SK-N-SH (cell line): ENCODE measurements around the gene CFAP52. TPM values are rescaled to one million over a fixed set of nuclear protein-coding genes. Genes with fewer than 3 reads are reported as not detected.

Experiments
- CTCF ChIA-PET: fragments of 300-600, 350-600 bp; formaldehyde crosslinking; extraction: SDS; loops from one replicate; lab custom pipeline; 2021; lab: Yijun Ruan, JAX
- POLR2A ChIA-PET: fragments of 350-600 bp; sonication (Branson Sonifier 250); formaldehyde crosslinking; extraction: SDS; loops from one replicate; lab custom pipeline; 2020; ENCODE audit warnings: antibody characterized with exemption, inconsistent platforms; lab: Yijun Ruan, JAX
- DNase-seq: peaks from one replicate; pipeline ENCODE4 v3.0.0; 2012
- H2AFZ ChIP-seq: fragments of 200-600 bp; sonication (generic); 2 replicates; pipeline ENCODE4 v1.8.1; 2016; ENCODE audit warnings: antibody characterized with exemption, mild to moderate bottlenecking, low read depth
- H3F3A ChIP-seq: fragments of 200-600 bp; sonication (generic); replicated peaks from 2 replicates; pipeline ENCODE3; 2016; ENCODE audit warnings: antibody characterized with exemption, mild to moderate bottlenecking; ENCODE audit not compliant: insufficient read depth
- H3K27ac ChIP-seq, 2 experiments: fragments of 200-500 bp in 1 of 2; fragments of 200-600 bp in 1 of 2; sonication (Bioruptor generic) in 1 of 2; sonication (generic), shearing (Covaris generic) in 1 of 2; 2 replicates each; pipeline versions ENCODE4 v1.5.1 to v1.6.1; 2014 to 2016; ENCODE audit warnings: low read depth in 2 of 2, inconsistent platforms in 1 of 2, low read length in 1 of 2, mild to moderate bottlenecking in 1 of 2, mixed read lengths in 1 of 2
- H3K27me3 ChIP-seq: fragments of 200-600 bp; sonication (generic), shearing (Covaris generic); 2 replicates; pipeline ENCODE4 v1.6.1; 2016; ENCODE audit warnings: mixed run types; ENCODE audit not compliant: insufficient read depth
- H3K36me3 ChIP-seq, 2 experiments: fragments of 200-500 bp in 1 of 2; fragments of 200-600 bp in 1 of 2; sonication (Bioruptor generic) in 1 of 2; sonication (generic) in 1 of 2; replicated peaks in 1 of 2; 2 replicates each; pipeline versions ENCODE3 to v1.5.1; 2014 to 2016; ENCODE audit warnings: low read length in 1 of 2, mild to moderate bottlenecking in 1 of 2; ENCODE audit not compliant: insufficient read depth in 2 of 2, control insufficient read depth in 1 of 2
- H3K4me1 ChIP-seq, 2 experiments: fragments of 200-500 bp in 1 of 2; fragments of 200-600 bp in 1 of 2; sonication (Bioruptor generic) in 1 of 2; sonication (generic), shearing (Covaris generic) in 1 of 2; 2 replicates each; pipeline versions ENCODE4 v1.5.1 to v1.6.1; 2014 to 2016; ENCODE audit warnings: low read depth in 1 of 2, low read length in 1 of 2, mixed run types in 1 of 2; ENCODE audit not compliant: insufficient read depth in 2 of 2, control insufficient read depth in 1 of 2
- H3K4me2 ChIP-seq: fragments of 200-600 bp; sonication (generic), shearing (Covaris generic); 2 replicates; pipeline ENCODE4 v1.6.1; 2017; ENCODE audit warnings: mixed run types
- H3K4me3 ChIP-seq, 2 experiments: fragments of 200-500 bp in 1 of 2; fragments of 200-600 bp in 1 of 2; sonication (Bioruptor generic) in 1 of 2; sonication (generic), shearing (Covaris generic) in 1 of 2; 2 replicates each; pipeline versions ENCODE4 v1.5.1 to v1.8.1; 2014 to 2016; ENCODE audit warnings: low read depth in 2 of 2, inconsistent platforms in 1 of 2, low read length in 1 of 2, mild to moderate bottlenecking in 1 of 2, mixed read lengths in 1 of 2, moderate library complexity in 1 of 2
- H3K79me2 ChIP-seq: fragments of 200-600 bp; sonication (generic); 2 replicates; pipeline ENCODE4 v1.8.1; 2017; ENCODE audit warnings: mild to moderate bottlenecking; ENCODE audit not compliant: insufficient read depth
- H3K9ac ChIP-seq: fragments of 200-600 bp; sonication (generic); 2 replicates; pipeline ENCODE4 v1.6.1; 2017; ENCODE audit warnings: mixed run types
- H3K9me2 ChIP-seq: fragments of 200-600 bp; sonication (generic); 2 replicates; pipeline ENCODE4 v1.6.1; 2017; ENCODE audit warnings: mixed run types
- H3K9me3 ChIP-seq: fragments of 200-600 bp; sonication (generic); 2 replicates; pipeline ENCODE4 v1.6.1; 2017; ENCODE audit warnings: mixed run types, mild to moderate bottlenecking, moderate library complexity
- H4K20me1 ChIP-seq: fragments of 200-600 bp; sonication (generic); 2 replicates; pipeline ENCODE4 v1.6.1; 2017; ENCODE audit warnings: mild to moderate bottlenecking, mixed run types; ENCODE audit not compliant: insufficient read depth
- EP300 ChIP-seq, 2 experiments: IDR thresholded peaks; 2 replicates each; pipeline versions ENCODE4 v1.4.0 to v1.6.1; 2012; ENCODE audit warnings: borderline replicate concordance in 1 of 2, low read depth in 1 of 2, low read length in 1 of 2
- FOXJ3 ChIP-seq: sonication (generic); formaldehyde crosslinking; IDR thresholded peaks from 2 replicates; pipeline ENCODE4 v1.5.1; 2020; ENCODE audit warnings: mild to moderate bottlenecking, missing genetic modification reagents
- GABPA ChIP-seq: IDR thresholded peaks from 2 replicates; pipeline ENCODE4 v1.4.0; 2012; ENCODE audit warnings: low read depth, mild to moderate bottlenecking
- GATA2 ChIP-seq: sonication (generic); formaldehyde crosslinking; IDR thresholded peaks from 2 replicates; pipeline ENCODE4 v1.5.0; 2020; ENCODE audit warnings: mild to moderate bottlenecking, missing genetic modification reagents
- IRF3 ChIP-seq: fragments of 150-350 bp; IDR thresholded peaks from 2 replicates; pipeline ENCODE4 v1.6.1; 2016; ENCODE audit warnings: mild to moderate bottlenecking, low read depth, low read length
- MEF2A ChIP-seq: IDR thresholded peaks from 2 replicates; pipeline ENCODE4 v1.4.0; 2012; ENCODE audit warnings: low read depth, borderline replicate concordance
- MXI1 ChIP-seq: IDR thresholded peaks from 2 replicates; pipeline ENCODE4 v1.6.1; 2012; ENCODE audit warnings: mild to moderate bottlenecking, low read depth, low read length, improper control_type of control experiment
- RCOR1 ChIP-seq: fragments of 150-350 bp; IDR thresholded peaks from 2 replicates; pipeline ENCODE4 v1.6.1; 2017; ENCODE audit warnings: antibody characterized with exemption, low read length
- RFX5 ChIP-seq: IDR thresholded peaks from 2 replicates; pipeline ENCODE4 v1.6.1; 2012; ENCODE audit warnings: mild to moderate bottlenecking, improper control_type of control experiment, low read length
- SIN3A ChIP-seq: IDR thresholded peaks from 2 replicates; pipeline ENCODE4 v1.6.1; 2012; ENCODE audit warnings: low read depth, mild to moderate bottlenecking, low read length, moderate library complexity, borderline replicate concordance
- SMC3 ChIP-seq: IDR thresholded peaks from 2 replicates; pipeline ENCODE4 v1.6.1; 2012; ENCODE audit warnings: low read depth, low read length, improper control_type of control experiment
- TEAD4 ChIP-seq: IDR thresholded peaks from 2 replicates; pipeline ENCODE4 v1.4.0; 2012; ENCODE audit warnings: mild to moderate bottlenecking, borderline replicate concordance; ENCODE audit not compliant: insufficient read depth
- USF1 ChIP-seq: IDR thresholded peaks from 2 replicates; pipeline ENCODE4 v1.4.0; 2012; ENCODE audit warnings: low read depth, borderline replicate concordance
- USF2 ChIP-seq: fragments of 150-350 bp; IDR thresholded peaks from 2 replicates; pipeline ENCODE4 v1.6.1; 2017; ENCODE audit warnings: antibody characterized with exemption, low read length, low read depth, borderline replicate concordance
- YY1 ChIP-seq: IDR thresholded peaks from 2 replicates; pipeline ENCODE4 v1.4.0; 2012; ENCODE audit warnings: low read depth, mild to moderate bottlenecking
- WGBS: methylation state at CpG from one replicate; pipeline ENCODE4 v1.1.6; 2017; ENCODE audit warnings: low lambda C conversion rate; 5-methylcytosine and 5-hydroxymethylcytosine counted together
- polyA plus RNA-seq, 3 experiments: library from polyadenylated mRNA; depleted of rRNA; stranded (reverse); fragments of >200 nt; gene quantifications; 2 replicates each; pipeline ENCODE4 v1.2.3, GENCODE V29; 2012
- TF ChIP-seq, protein P1 (sequence below): IDR thresholded peaks from 2 replicates; pipeline ENCODE4 v1.4.0; 2012; ENCODE audit warnings: low read depth, borderline replicate concordance
- TF ChIP-seq, protein P2 (sequence below): fragments of 200-600 bp; sonication (generic); IDR thresholded peaks from 2 replicates; pipeline ENCODE4 v1.6.1; 2017; ENCODE audit warnings: antibody characterized with exemption, mild to moderate bottlenecking, moderate library complexity

Gene CFAP52
- polyA plus RNA-seq, 1 of the 3 experiments (the other 2 are of a cell fraction) = 0.26 TPM

GRCh38 chr17:9677411-9677810 lies 101.0 kb downstream of the CFAP52 start (continued):
- TF ChIP-seq, protein P1, sequence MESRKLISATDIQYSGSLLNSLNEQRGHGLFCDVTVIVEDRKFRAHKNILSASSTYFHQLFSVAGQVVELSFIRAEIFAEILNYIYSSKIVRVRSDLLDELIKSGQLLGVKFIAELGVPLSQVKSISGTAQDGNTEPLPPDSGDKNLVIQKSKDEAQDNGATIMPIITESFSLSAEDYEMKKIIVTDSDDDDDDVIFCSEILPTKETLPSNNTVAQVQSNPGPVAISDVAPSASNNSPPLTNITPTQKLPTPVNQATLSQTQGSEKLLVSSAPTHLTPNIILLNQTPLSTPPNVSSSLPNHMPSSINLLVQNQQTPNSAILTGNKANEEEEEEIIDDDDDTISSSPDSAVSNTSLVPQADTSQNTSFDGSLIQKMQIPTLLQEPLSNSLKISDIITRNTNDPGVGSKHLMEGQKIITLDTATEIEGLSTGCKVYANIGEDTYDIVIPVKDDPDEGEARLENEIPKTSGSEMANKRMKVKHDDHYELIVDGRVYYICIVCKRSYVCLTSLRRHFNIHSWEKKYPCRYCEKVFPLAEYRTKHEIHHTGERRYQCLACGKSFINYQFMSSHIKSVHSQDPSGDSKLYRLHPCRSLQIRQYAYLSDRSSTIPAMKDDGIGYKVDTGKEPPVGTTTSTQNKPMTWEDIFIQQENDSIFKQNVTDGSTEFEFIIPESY = no peak
- TF ChIP-seq MXI1 (no peak), RCOR1 (no peak), FOXJ3 (CRISPR knock-in tag) (no peak), SIN3A (no peak), USF2 (no peak), GATA2 (CRISPR knock-in tag) (no peak)

- H4K20me1 ChIP-seq = no peaks in the 10 kb centered on the region
- no peaks in the 10 kb centered on the region for H3K79me2 ChIP-seq
- POLR2A ChIA-PET = no interaction called here
- H3F3A ChIP-seq = no peaks in the 10 kb centered on the region
- H3K9me2 ChIP-seq = no peaks in the 10 kb centered on the region
- H3K9ac ChIP-seq = no peak overlapping the region
- no peaks in the 10 kb centered on the region for H3K9me3 ChIP-seq
- no peak for DNase-seq
- H3K4me2 ChIP-seq = no peak overlapping the region
- H2AFZ ChIP-seq = no peak overlapping the region
- H3K4me3 ChIP-seq = no peak overlapping the region
- 17% methylated on average over 4 of the region's 4 CpGs for WGBS
- CTCF ChIA-PET = no interaction called here
- H3K36me3 ChIP-seq = no peaks in the 10 kb centered on the region
- H3K27me3 ChIP-seq = peaks cover 8% of the 10 kb centered on the region
- H3K27ac ChIP-seq = no peak overlapping the region
- TF ChIP-seq RFX5 = no peak
- TF ChIP-seq, protein P2, sequence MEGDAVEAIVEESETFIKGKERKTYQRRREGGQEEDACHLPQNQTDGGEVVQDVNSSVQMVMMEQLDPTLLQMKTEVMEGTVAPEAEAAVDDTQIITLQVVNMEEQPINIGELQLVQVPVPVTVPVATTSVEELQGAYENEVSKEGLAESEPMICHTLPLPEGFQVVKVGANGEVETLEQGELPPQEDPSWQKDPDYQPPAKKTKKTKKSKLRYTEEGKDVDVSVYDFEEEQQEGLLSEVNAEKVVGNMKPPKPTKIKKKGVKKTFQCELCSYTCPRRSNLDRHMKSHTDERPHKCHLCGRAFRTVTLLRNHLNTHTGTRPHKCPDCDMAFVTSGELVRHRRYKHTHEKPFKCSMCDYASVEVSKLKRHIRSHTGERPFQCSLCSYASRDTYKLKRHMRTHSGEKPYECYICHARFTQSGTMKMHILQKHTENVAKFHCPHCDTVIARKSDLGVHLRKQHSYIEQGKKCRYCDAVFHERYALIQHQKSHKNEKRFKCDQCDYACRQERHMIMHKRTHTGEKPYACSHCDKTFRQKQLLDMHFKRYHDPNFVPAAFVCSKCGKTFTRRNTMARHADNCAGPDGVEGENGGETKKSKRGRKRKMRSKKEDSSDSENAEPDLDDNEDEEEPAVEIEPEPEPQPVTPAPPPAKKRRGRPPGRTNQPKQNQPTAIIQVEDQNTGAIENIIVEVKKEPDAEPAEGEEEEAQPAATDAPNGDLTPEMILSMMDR = no peak
- no peak for TF ChIP-seq TEAD4
- TF ChIP-seq EP300 (IDR thresholded peaks at IDR 0.05; ENCODE audit: borderline replicate concordance in 1 of 2, low read depth in 1 of 2, low read length in 1 of 2) = no peak
- no peak for TF ChIP-seq IRF3
- no peak for TF ChIP-seq GABPA
- TF ChIP-seq MEF2A = no peak
- no peak for TF ChIP-seq USF1
- TF ChIP-seq, protein P1 = no peak
- no peak for TF ChIP-seq YY1
- no peak for TF ChIP-seq SMC3
- H3K4me1 ChIP-seq = no peaks in the 10 kb centered on the region
Observed at GRCh38 chr17:9677896-9678295, 101.5 kb downstream of the CFAP52 start.
